HFFc6 (cell line): ENCODE measurements around the gene FRAS1. TPM values are rescaled to one million over a fixed set of nuclear protein-coding genes. Genes with fewer than 3 reads are reported as not detected.
"Not testable (repeated sequence)": the region's sequence is repeated elsewhere in the genome, so short reads cannot be mapped to it uniquely, and the experiment has no call there.

ENCODE experiments used
- DNase-seq: peaks from one replicate; pipeline ENCODE4 v3.0.0-alpha.2; 2018
- H3K27ac Mint-ChIP-seq: 2 replicates; pipeline ENCODE4 v1.8.0; 2020; ENCODE audit warnings: mild to moderate bottlenecking, mixed read lengths
- H3K27me3 Mint-ChIP-seq: 2 replicates; pipeline ENCODE4 v1.8.0; 2021; ENCODE audit warnings: mild to moderate bottlenecking, moderate library complexity, mixed read lengths; ENCODE audit not compliant: insufficient read depth
- H3K36me3 Mint-ChIP-seq: 2 replicates; pipeline ENCODE4 v1.8.0; 2021; ENCODE audit warnings: low read depth, mixed read lengths
- H3K4me1 Mint-ChIP-seq: 2 replicates; pipeline ENCODE4 v1.8.0; 2020; ENCODE audit warnings: low read depth, mixed read lengths
- H3K4me3 Mint-ChIP-seq: 2 replicates; pipeline ENCODE4 v1.8.0; 2020; ENCODE audit warnings: mild to moderate bottlenecking, moderate library complexity, mixed read lengths
- H3K9me3 Mint-ChIP-seq: 2 replicates; pipeline ENCODE4 v1.8.0; 2020; ENCODE audit warnings: mild to moderate bottlenecking, mixed read lengths
- total RNA-seq, 6 experiments: library from RNA; stranded (reverse); fragmentation: NEBNext Ultra II Directional; extraction: Animal tissue kit (Norgen Biotek cat#: 25700); gene quantifications; 2 replicates in 1 of 6; 3 replicates in 5 of 6; pipeline ENCODE4 v1.2.3, GENCODE V29; 2021
- TF ChIP-seq, protein P1 (sequence below): fragments of 200-600 bp; sonication (generic); IDR thresholded peaks from 2 replicates; pipeline ENCODE4 v1.5.0; 2021; ENCODE audit warnings: antibody characterized with exemption, mild to moderate bottlenecking

FRAS1 gene
- total RNA-seq, 6 experiments from 2014 or later, result 1.7 to 11.0 (median 2.3) TPM

DNA sequence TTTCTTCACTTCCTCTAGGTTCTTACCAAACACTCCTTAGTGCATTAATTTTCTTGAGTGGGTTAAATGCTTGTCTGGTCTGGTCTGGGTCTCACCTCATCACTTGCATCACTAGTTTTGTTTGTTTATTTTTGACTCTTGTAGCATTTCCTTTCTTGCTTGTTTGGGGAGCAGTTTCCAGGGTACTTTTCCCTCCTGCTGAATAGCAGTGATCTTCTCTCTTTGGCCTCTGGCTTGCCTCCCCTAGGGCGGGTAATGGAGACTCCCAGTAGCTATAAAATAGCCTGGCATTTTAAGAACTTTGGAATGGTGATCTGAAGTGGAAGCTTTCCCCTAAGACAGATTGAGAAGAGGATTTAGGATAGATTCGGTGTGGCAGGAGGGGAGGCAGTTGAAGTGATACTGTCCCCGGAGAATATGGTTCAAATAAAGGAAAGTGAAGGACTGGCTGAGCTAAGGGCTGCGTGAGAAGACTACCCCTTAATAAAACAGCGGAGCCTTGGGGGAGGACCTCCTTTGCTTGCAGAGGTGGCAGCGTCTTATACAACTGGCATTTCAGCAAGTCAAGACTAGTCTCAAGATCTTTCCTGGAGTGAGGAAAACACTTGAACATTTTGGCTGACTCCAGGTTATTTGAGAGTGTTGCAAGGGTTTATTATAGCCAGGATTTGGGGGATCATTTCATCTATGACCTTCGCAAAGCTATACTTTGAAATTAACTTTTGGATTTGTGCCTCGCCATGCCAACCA lies 190.6 kb downstream of the FRAS1 start:
- TF ChIP-seq, protein P1, sequence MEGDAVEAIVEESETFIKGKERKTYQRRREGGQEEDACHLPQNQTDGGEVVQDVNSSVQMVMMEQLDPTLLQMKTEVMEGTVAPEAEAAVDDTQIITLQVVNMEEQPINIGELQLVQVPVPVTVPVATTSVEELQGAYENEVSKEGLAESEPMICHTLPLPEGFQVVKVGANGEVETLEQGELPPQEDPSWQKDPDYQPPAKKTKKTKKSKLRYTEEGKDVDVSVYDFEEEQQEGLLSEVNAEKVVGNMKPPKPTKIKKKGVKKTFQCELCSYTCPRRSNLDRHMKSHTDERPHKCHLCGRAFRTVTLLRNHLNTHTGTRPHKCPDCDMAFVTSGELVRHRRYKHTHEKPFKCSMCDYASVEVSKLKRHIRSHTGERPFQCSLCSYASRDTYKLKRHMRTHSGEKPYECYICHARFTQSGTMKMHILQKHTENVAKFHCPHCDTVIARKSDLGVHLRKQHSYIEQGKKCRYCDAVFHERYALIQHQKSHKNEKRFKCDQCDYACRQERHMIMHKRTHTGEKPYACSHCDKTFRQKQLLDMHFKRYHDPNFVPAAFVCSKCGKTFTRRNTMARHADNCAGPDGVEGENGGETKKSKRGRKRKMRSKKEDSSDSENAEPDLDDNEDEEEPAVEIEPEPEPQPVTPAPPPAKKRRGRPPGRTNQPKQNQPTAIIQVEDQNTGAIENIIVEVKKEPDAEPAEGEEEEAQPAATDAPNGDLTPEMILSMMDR, result no peak
- no peak overlapping the region for H3K27ac Mint-ChIP-seq

DNA sequence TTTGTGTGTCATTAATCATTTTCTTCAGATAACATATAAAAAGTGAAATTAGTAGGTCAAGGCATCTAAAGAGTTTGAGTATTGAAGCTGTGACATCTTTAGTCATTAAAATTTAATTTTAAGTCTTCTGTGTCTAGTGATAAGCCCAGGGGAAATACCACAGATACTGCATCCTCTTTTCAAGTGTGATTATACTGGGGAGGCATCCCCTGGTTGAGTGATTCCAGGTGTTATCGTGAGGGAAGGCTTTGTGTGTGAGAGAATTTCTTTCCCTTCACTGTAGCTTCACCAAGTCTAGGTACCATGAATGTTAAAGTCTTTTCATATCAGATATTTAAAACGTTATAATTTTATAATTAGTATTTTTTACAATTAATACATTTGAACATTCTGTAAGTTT lies 193.4 kb downstream of the FRAS1 start:
- Mint-ChIP-seq H3K4me3 (no peak overlapping the region), H3K27me3 (no peaks in the 10 kb centered on the region; the same call in 1 of the 2 replicates), H3K27ac (no peak overlapping the region), H3K9me3 (peaks cover 19% of the 10 kb centered on the region), H3K4me1 (no peaks in the 10 kb centered on the region; the same call in 1 of the 2 replicates), H3K36me3 (peaks cover 21% of the 10 kb centered on the region; the same call in 1 of the 2 replicates)
- TF ChIP-seq, protein P1, result no peak
- no peak for DNase-seq

More for the DNA sequence above, 190.6 kb downstream of the FRAS1 start:
- H3K9me3 Mint-ChIP-seq, result peaks cover 12% of the 10 kb centered on the region
- H3K36me3 Mint-ChIP-seq, result peaks cover 11% of the 10 kb centered on the region; the same call in 1 of the 2 replicates
- H3K4me3 Mint-ChIP-seq, result no peak overlapping the region
- H3K4me1 Mint-ChIP-seq, result no peaks in the 10 kb centered on the region; the same call in 1 of the 2 replicates
- no peaks in the 10 kb centered on the region; the same call in 1 of the 2 replicates for H3K27me3 Mint-ChIP-seq
- no peak for DNase-seq

DNA sequence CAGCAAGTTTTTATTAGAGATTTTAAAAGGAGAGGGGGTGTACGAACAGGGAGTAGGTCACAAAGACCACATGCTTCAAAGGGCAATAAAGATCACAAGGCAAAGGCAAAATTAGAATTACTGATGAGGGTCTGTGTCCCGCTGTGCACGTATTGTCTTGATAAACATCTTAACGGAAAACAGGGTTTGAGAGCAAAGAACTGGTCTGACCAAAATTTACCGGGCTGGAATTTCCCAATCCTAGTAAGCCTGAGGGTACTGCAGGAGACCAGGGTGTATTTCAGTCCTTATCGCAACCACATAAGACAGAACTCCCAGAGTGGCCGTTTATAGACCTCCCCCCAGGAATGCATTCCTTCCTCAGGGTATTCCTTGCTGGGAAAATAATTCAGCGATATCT lies 195.7 kb downstream of the FRAS1 start:
- H3K27me3 Mint-ChIP-seq, DNase-seq, H3K4me3 Mint-ChIP-seq, H3K27ac Mint-ChIP-seq, H3K4me1 Mint-ChIP-seq: not testable (repeated sequence)
- Mint-ChIP-seq H3K9me3 (peaks cover 19% of the 10 kb centered on the region), H3K36me3 (peaks cover 21% of the 10 kb centered on the region; the same call in 1 of the 2 replicates)

DNA sequence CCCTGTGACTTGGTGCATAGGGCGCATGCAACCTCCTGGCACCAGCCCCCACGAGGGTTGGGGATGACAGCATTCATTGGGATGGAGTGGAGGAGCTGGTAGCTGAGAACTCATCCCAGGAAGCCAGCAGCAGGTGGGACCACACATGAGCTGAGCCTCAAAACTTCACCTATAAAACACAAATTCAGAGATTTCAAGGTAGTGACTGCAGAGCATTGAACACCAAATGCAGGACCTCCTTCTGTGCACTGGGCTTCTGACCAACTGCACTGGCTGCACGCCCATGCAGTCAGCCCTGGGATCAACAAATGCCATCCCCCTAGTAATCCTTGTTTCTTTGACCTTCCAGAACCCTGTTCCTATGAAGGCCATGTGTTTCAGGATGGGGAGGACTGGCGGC lies 197.8 kb downstream of the FRAS1 start:
- DNase-seq, result no peak
- peaks cover 21% of the 10 kb centered on the region; the same call in 1 of the 2 replicates for H3K36me3 Mint-ChIP-seq
- H3K4me1 Mint-ChIP-seq, result no peaks in the 10 kb centered on the region
- TF ChIP-seq, protein P1, result no peak
- H3K27ac Mint-ChIP-seq, result no peak overlapping the region
- H3K27me3 Mint-ChIP-seq, result no peaks in the 10 kb centered on the region; the same call in 1 of the 2 replicates
- peaks cover 19% of the 10 kb centered on the region for H3K9me3 Mint-ChIP-seq
- no peak overlapping the region for H3K4me3 Mint-ChIP-seq

DNA sequence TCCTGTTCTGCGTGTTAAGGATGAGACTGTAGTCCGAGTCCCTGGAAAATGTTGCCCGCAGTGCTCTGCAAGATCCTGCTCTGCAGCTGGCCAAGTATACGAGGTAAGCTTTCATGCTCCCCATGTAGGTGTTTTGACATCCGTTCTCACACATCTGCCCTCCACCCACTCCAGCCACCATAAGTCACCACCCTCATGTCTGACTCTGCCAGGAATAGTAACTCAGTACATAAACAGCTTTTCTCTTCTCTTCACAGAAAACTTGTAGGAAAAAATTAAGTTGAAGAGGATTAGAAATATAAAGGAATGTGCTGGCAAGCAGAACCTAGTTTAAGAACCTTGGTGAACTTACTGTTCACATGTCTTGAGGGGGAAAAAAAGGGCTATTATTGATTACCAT lies 207.9 kb downstream of the FRAS1 start:
- Mint-ChIP-seq H3K4me3 (no peak overlapping the region), H3K27ac (no peak overlapping the region), H3K4me1 (no peaks in the 10 kb centered on the region), H3K27me3 (no peaks in the 10 kb centered on the region; the same call in 1 of the 2 replicates), H3K36me3 (no peaks in the 10 kb centered on the region), H3K9me3 (no peaks in the 10 kb centered on the region)
- TF ChIP-seq, protein P1, result no peak
- DNase-seq, result no peak

DNA sequence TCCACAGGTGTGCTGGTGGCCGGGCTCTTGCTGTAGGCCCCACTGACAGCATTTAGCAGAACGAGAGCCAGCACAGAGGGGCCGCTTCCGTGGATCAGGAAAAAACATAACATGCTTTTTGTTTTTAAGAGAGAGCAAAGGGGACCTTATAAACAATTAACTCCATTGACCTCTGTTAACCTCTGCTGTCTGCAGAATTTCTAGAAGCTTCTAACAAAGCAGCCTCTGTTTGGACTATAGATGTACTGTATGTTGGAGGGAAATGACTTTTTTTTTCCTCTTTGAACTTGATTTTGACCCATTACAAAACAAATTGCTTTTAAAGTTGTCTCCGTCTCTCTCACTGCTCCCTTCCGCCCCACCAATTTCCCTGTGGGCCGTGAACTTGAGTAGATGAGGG lies 210.7 kb downstream of the FRAS1 start:
- Mint-ChIP-seq H3K36me3 (no peaks in the 10 kb centered on the region), H3K27ac (no peak overlapping the region), H3K27me3 (no peaks in the 10 kb centered on the region; the same call in 1 of the 2 replicates), H3K9me3 (no peaks in the 10 kb centered on the region), H3K4me3 (no peak overlapping the region), H3K4me1 (no peaks in the 10 kb centered on the region)
- no peak for DNase-seq
- TF ChIP-seq, protein P1, result no peak
